Neural cell (in vitro differentiated cells): ENCODE data around the gene NUFIP1. TPM values are rescaled to one million over a fixed set of nuclear protein-coding genes. Genes with fewer than 3 reads are reported as not detected.

Source experiments
- H2AFZ ChIP-seq: fragments of 200-600, 300-800 bp; sonication (generic), shearing (Covaris generic); 2 replicates; pipeline ENCODE4 v1.6.0; 2014; ENCODE audit warnings: low read depth, mild to moderate bottlenecking, antibody characterized with exemption, low read length, moderate library complexity
- H3F3A ChIP-seq: fragments of 200-600 bp; shearing (Covaris generic); 2 replicates; pipeline ENCODE4 v1.6.1; 2016; ENCODE audit warnings: mild to moderate bottlenecking, moderate library complexity, mixed read lengths, antibody characterized with exemption, low read length; ENCODE audit not compliant: insufficient read depth, poor library complexity, severe bottlenecking
- H3K27ac ChIP-seq: fragments of 200-600, 300-800 bp; sonication (generic), shearing (Covaris generic); 2 replicates; pipeline ENCODE4 v1.5.1; 2014; ENCODE audit warnings: mild to moderate bottlenecking, low read length, moderate library complexity
- H3K27me3 ChIP-seq: fragments of 300-800, 200-600 bp; sonication (generic), shearing (Covaris generic); 2 replicates; pipeline ENCODE4 v1.6.0; 2014; ENCODE audit warnings: mild to moderate bottlenecking, low read depth, low read length, moderate library complexity; ENCODE audit not compliant: insufficient read depth
- H3K36me3 ChIP-seq: fragments of 300-800, 200-600 bp; sonication (generic), shearing (Covaris generic); 2 replicates; pipeline ENCODE4 v1.5.1; 2014; ENCODE audit warnings: mild to moderate bottlenecking, antibody characterized with exemption, low read length, moderate library complexity; ENCODE audit not compliant: insufficient read depth
- H3K4me2 ChIP-seq: fragments of 300-800, 200-600 bp; sonication (generic), shearing (Covaris generic); 2 replicates; pipeline ENCODE4 v1.6.0; 2014; ENCODE audit warnings: mild to moderate bottlenecking, low read length
- H3K4me3 ChIP-seq: fragments of 300-800, 200-600 bp; sonication (generic), shearing (Covaris generic); 2 replicates; pipeline ENCODE4 v1.5.1; 2014; ENCODE audit warnings: mild to moderate bottlenecking, low read length, moderate library complexity
- H3K79me2 ChIP-seq: fragments of 200-600 bp; shearing (Covaris generic); replicated peaks from 2 replicates; pipeline ENCODE4 v1.6.0; 2014; ENCODE audit warnings: mild to moderate bottlenecking, low read length, moderate library complexity; ENCODE audit not compliant: insufficient read depth
- H3K9ac ChIP-seq: fragments of 300-800, 200-600 bp; sonication (generic), shearing (Covaris generic); 2 replicates; pipeline ENCODE4 v1.6.1; 2016; ENCODE audit warnings: mild to moderate bottlenecking, low read length, mixed read lengths
- H3K9me2 ChIP-seq: fragments of 200-600 bp; shearing (Covaris generic); 2 replicates; pipeline ENCODE4 v1.6.1; 2016; ENCODE audit warnings: mild to moderate bottlenecking, low read length, mixed read lengths; ENCODE audit not compliant: insufficient read depth
- H3K9me3 ChIP-seq: fragments of 200-600, 300-800 bp; sonication (generic), shearing (Covaris generic); 2 replicates; pipeline ENCODE4 v1.6.1; 2016; ENCODE audit warnings: mild to moderate bottlenecking, mixed run types, low read length, moderate library complexity, mixed read lengths
- H4K20me1 ChIP-seq: fragments of 200-600 bp; shearing (Covaris generic); 2 replicates; pipeline ENCODE4 v1.6.1; 2016; ENCODE audit warnings: mild to moderate bottlenecking, mixed run types; ENCODE audit not compliant: insufficient read depth
- CTCF ChIP-seq: fragments of 450-650 bp; IDR thresholded peaks from 2 replicates; pipeline ENCODE4 v1.5.1; 2014; ENCODE audit warnings: antibody characterized with exemption, mild to moderate bottlenecking, moderate library complexity; ENCODE audit not compliant: poor library complexity, severe bottlenecking
- EP300 ChIP-seq: fragments of 450-650 bp; conservative IDR thresholded peaks from 2 replicates; pipeline ENCODE4 v1.6.1; 2014; ENCODE audit warnings: antibody characterized with exemption, mild to moderate bottlenecking, moderate library complexity; ENCODE audit not compliant: poor library complexity, severe bottlenecking
- EZH2 ChIP-seq: fragments of 200-600, 300-800 bp; shearing (Covaris generic), sonication (generic); IDR thresholded peaks from 2 replicates; pipeline ENCODE4 v1.6.1; 2014; ENCODE audit warnings: antibody characterized with exemption, low read length, borderline replicate concordance, mild to moderate bottlenecking; ENCODE audit not compliant: insufficient read depth, poor library complexity, severe bottlenecking
- MXI1 ChIP-seq: fragments of 450-650 bp; conservative IDR thresholded peaks from 2 replicates; pipeline ENCODE4 v1.6.1; 2014; ENCODE audit warnings: antibody characterized with exemption, mild to moderate bottlenecking; ENCODE audit not compliant: poor library complexity, severe bottlenecking
- POLR2AphosphoS5 ChIP-seq: IDR thresholded peaks from 2 replicates; pipeline ENCODE4 v1.6.1; 2012
- RAD21 ChIP-seq: fragments of 450-650 bp; conservative IDR thresholded peaks from 2 replicates; pipeline ENCODE4 v1.6.1; 2014; ENCODE audit warnings: antibody characterized with exemption, mild to moderate bottlenecking, moderate library complexity
- REST ChIP-seq: IDR thresholded peaks from 2 replicates; pipeline ENCODE4 v1.6.1; 2012; ENCODE audit warnings: borderline replicate concordance
- SMC3 ChIP-seq: fragments of 450-650 bp; conservative IDR thresholded peaks from 2 replicates; pipeline ENCODE4 v1.6.1; 2014; ENCODE audit warnings: antibody characterized with exemption, mild to moderate bottlenecking, moderate library complexity; ENCODE audit not compliant: poor library complexity
- TAF1 ChIP-seq: IDR thresholded peaks from 2 replicates; pipeline ENCODE4 v1.6.1; 2012; ENCODE audit warnings: low read depth
- polyA plus RNA-seq: library from polyadenylated mRNA; depleted of rRNA; stranded (reverse); fragments of >200 nt; gene quantifications from 2 replicates; pipeline ENCODE4 v1.2.3, GENCODE V29; 2014

Gene NUFIP1
- polyA plus RNA-seq, 1 donor from 2014 or later: 11.0 TPM

- Histone ChIP-seq H4K20me1 (no peaks in the 10 kb centered on the region), H3K27me3 (no peaks in the 10 kb centered on the region), H3K9me3 (no peaks in the 10 kb centered on the region), H3K4me3 (no peak overlapping the region), H3K27ac (no peak overlapping the region), H3K9ac (no peak overlapping the region), H3K79me2 (no peaks in the 10 kb centered on the region), H3K4me2 (no peak overlapping the region), H3K9me2 (no peaks in the 10 kb centered on the region), H3F3A (no peaks in the 10 kb centered on the region), H3K36me3 (no peaks in the 10 kb centered on the region), H2AFZ (no peak overlapping the region)
- no peak for TF ChIP-seq TAF1
- no peak for TF ChIP-seq POLR2AphosphoS5
- no peak for TF ChIP-seq RAD21
- TF ChIP-seq SMC3: no peak
- no peak for TF ChIP-seq EP300
- no peak for TF ChIP-seq EZH2
- no peak for TF ChIP-seq REST
- TF ChIP-seq CTCF: no peak
- no peak for TF ChIP-seq MXI1
Observed at GRCh38 chr13:44927968-44928367, 61.3 kb downstream of the NUFIP1 start.

- H2AFZ ChIP-seq: no peak overlapping the region
- no peaks in the 10 kb centered on the region for H4K20me1 ChIP-seq
- no peaks in the 10 kb centered on the region for H3F3A ChIP-seq
- H3K27ac ChIP-seq: no peak overlapping the region
- TF ChIP-seq CTCF (no peak), RAD21 (no peak), MXI1 (no peak), EZH2 (no peak), SMC3 (no peak), POLR2AphosphoS5 (no peak), EP300 (no peak), TAF1 (no peak), REST (no peak)
- H3K4me3 ChIP-seq: no peak overlapping the region
- no peaks in the 10 kb centered on the region for H3K79me2 ChIP-seq
- no peaks in the 10 kb centered on the region for H3K36me3 ChIP-seq
- H3K9me2 ChIP-seq: no peaks in the 10 kb centered on the region
- H3K9ac ChIP-seq: no peak overlapping the region
- no peaks in the 10 kb centered on the region for H3K27me3 ChIP-seq
- H3K4me2 ChIP-seq: no peak overlapping the region
- H3K9me3 ChIP-seq: no peaks in the 10 kb centered on the region
Observed at GRCh38 chr13:44921931-44922758, 67.1 kb downstream of the NUFIP1 start.
